ENCODE data around the gene RALBP1. TPM values are rescaled to one million over a fixed set of nuclear protein-coding genes. Genes with fewer than 3 reads are reported as not detected.

Gene RALBP1
- total and polyA plus RNA-seq, 9 of the 15 experiments (the other 6 are each of a cell fraction or from before 2014, with no cell fraction given) = 10.9 to 70.0 (median 61.3) TPM

- Histone ChIP-seq H3K9ac (ENCODE audit: insufficient read depth in 1 of 2, low read depth in 2 of 2, low read length in 2 of 2) (no peak overlapping the region), H3K4me3 (no peak overlapping the region), H3K9me1 (ENCODE audit: control insufficient read depth, insufficient read depth, low read length) (no peaks in the 10 kb centered on the region), H3K79me2 (ENCODE audit: control insufficient read depth, insufficient read depth, low read length) (no peaks in the 10 kb centered on the region), H3K9me3 (replicated peaks; ENCODE audit: control insufficient read depth, insufficient read depth, low read depth, low read length) (peaks cover 11% of the 10 kb centered on the region; the same call in 1 of the 2 replicates), H3K4me1 (replicated peaks in 1 of 2; ENCODE audit: control insufficient read depth in 2 of 2, insufficient read depth in 2 of 2, low read length in 2 of 2) (peaks cover 0 to 2% of the 10 kb centered on the region in 2 experiments; a peak in 3 of 5 replicates), H2AFZ (ENCODE audit: low read depth, low read length) (peak overlapping the region; percentile 28; the same call in 1 of the 2 replicates), H3K27me3 (ENCODE audit: control insufficient read depth in 2 of 2, insufficient read depth in 2 of 2, low read length in 2 of 2) (no peaks in the 10 kb centered on the region), H3K27ac (ENCODE audit: extremely low read depth, low read depth, low read length) (no peak overlapping the region), H3K4me2 (ENCODE audit: insufficient read depth, low read length) (no peak overlapping the region), H3K36me3 (ENCODE audit: control insufficient read depth, insufficient read depth, low read length) (no peaks in the 10 kb centered on the region), H4K20me1 (replicated peaks; ENCODE audit: control insufficient read depth, insufficient read depth, low read length) (no peaks in the 10 kb centered on the region)
- ATAC-seq (peak; percentile 30; the same call in 1 of the 3 replicates), FAIRE-seq (no peak), DNase-seq (ENCODE audit: extremely low read depth in 1 of 4, low spot score in 3 of 4) (no peak)
- ChIA-PET POLR2A (interaction anchor here (0.6 to 1.3 kb wide), 3 partner anchors 9 to 733 kb away, joined by 3 read pairs; no protein-coding TSS in a partner anchor), CTCF (ENCODE audit: low intra/inter-chr PET ratio) (no interaction called here)
- TF ChIP-seq NBN (IDR thresholded peaks at IDR 0.05; ENCODE audit: low read depth) (no peak), USF2 (CRISPR knock-in tag; IDR thresholded peaks at IDR 0.05) (peak; percentile 41), ZNF347 (CRISPR knock-in tag; IDR thresholded peaks at IDR 0.05; ENCODE audit: low read depth) (no peak)
- 56% methylated on average over 7 of the region's 7 CpGs for WGBS (ENCODE audit: insufficient coverage, low coverage, missing lambda C conversion rate)
- in situ Hi-C loops (cut with MboI) (no loop called here), intact Hi-C loops (cut with micrococcal nuclease) (no loop called here)
- no TSS peak for BruUV-seq (replicated peaks)
Measured at GRCh38 chr18:9426753-9427152, 48.6 kb upstream of the RALBP1 start.

GRCh38 chr18:9428301-9428706 is 47.0 kb upstream of the RALBP1 start:
- ChIA-PET CTCF (ENCODE audit: low intra/inter-chr PET ratio) (no interaction called here), POLR2A (interaction anchor here (0.6 kb wide), 1 partner anchor 1078 kb away, joined by 3 read pairs; no protein-coding TSS in a partner anchor)
- H3K36me3 ChIP-seq (ENCODE audit: control insufficient read depth, insufficient read depth, low read length) = no peaks in the 10 kb centered on the region
- no peak overlapping the region for H3K9ac ChIP-seq (ENCODE audit: insufficient read depth in 1 of 2, low read depth in 2 of 2, low read length in 2 of 2)
- no peak overlapping the region for H3K4me3 ChIP-seq
- peaks cover 0 to under 1% of the 10 kb centered on the region in 2 experiments; a peak in 1 of 5 replicates for H3K4me1 ChIP-seq (replicated peaks in 1 of 2; ENCODE audit: control insufficient read depth in 2 of 2, insufficient read depth in 2 of 2, low read length in 2 of 2)
- peak overlapping the region; percentile 43; the same call in 1 of the 2 replicates for H2AFZ ChIP-seq (ENCODE audit: low read depth, low read length)
- DNase-seq (ENCODE audit: extremely low read depth in 1 of 4, low spot score in 3 of 4) (no peak), FAIRE-seq (no peak), ATAC-seq (peak; percentile 51)
- in situ Hi-C loops (cut with MboI) (no loop called here), intact Hi-C loops (cut with micrococcal nuclease) (no loop called here)
- H4K20me1 ChIP-seq (replicated peaks; ENCODE audit: control insufficient read depth, insufficient read depth, low read length) = no peaks in the 10 kb centered on the region
- no peaks in the 10 kb centered on the region for H3K9me1 ChIP-seq (ENCODE audit: control insufficient read depth, insufficient read depth, low read length)
- peaks cover 9% of the 10 kb centered on the region; the same call in 1 of the 2 replicates for H3K9me3 ChIP-seq (replicated peaks; ENCODE audit: control insufficient read depth, insufficient read depth, low read depth, low read length)
- no peaks in the 10 kb centered on the region for H3K27me3 ChIP-seq (ENCODE audit: control insufficient read depth in 2 of 2, insufficient read depth in 2 of 2, low read length in 2 of 2)
- no TSS peak for BruUV-seq (replicated peaks)
- H3K4me2 ChIP-seq (ENCODE audit: insufficient read depth, low read length) = no peak overlapping the region
- H3K27ac ChIP-seq (ENCODE audit: extremely low read depth, low read depth, low read length) = no peak overlapping the region
- peak; percentile 45; the same call in 1 of the 2 replicates for TF ChIP-seq NFIX (CRISPR knock-in tag; IDR thresholded peaks at IDR 0.05; ENCODE audit: low read depth)
- TF ChIP-seq CREM (IDR thresholded peaks at IDR 0.05; ENCODE audit: low read depth) = 0 out of 2 replicates have a peak, but pooled peaks have one; percentile 16
- peak; percentile 86 for TF ChIP-seq NFIC (IDR thresholded peaks at IDR 0.05)
- no peak for TF ChIP-seq SP1 (CRISPR knock-in tag; IDR thresholded peaks at IDR 0.05)
- no peak for TF ChIP-seq RBM22 (IDR thresholded peaks at IDR 0.05; ENCODE audit: low read depth, low read length, poor library complexity, severe bottlenecking)
- no peak for TF ChIP-seq CBX3 (IDR thresholded peaks at IDR 0.05; ENCODE audit: borderline replicate concordance in 1 of 2, low read length in 2 of 2)
- H3K79me2 ChIP-seq (ENCODE audit: control insufficient read depth, insufficient read depth, low read length) = no peaks in the 10 kb centered on the region
- WGBS (ENCODE audit: insufficient coverage, low coverage, missing lambda C conversion rate) = 58% methylated on average over 11 of the region's 11 CpGs

All from K562 (cell line).